RWPE1 (cell line): Measurements from ENCODE around the gene PLEKHN1.
A peak's percentile ranks its signal among the peaks of the same experiment; 100 is the strongest.

Experiments
- CTCF ChIA-PET: fragments of 350-600 bp; sonication (Branson Sonifier 250); formaldehyde crosslinking; extraction: SDS; loops from one replicate; lab custom pipeline; 2021; lab: Yijun Ruan, JAX
- POLR2A ChIA-PET: fragments of 400-600 bp; formaldehyde crosslinking; extraction: SDS; loops from one replicate; lab custom pipeline; 2020; ENCODE audit warnings: antibody characterized with exemption; ENCODE audit not compliant: low non-redundant PET; lab: Yijun Ruan, JAX
- DNase-seq: peaks from one replicate; pipeline ENCODE4 v3.0.0; 2012; ENCODE audit warnings: low spot score
- H3K27ac ChIP-seq: fragments of 450-650 bp; 2 replicates; pipeline ENCODE4 v1.5.1; 2017
- TF ChIP-seq, protein P1 (sequence below): fragments of 450-650 bp; conservative IDR thresholded peaks from 2 replicates; pipeline ENCODE4 v1.5.1; 2017; ENCODE audit warnings: low read depth, mild to moderate bottlenecking

Gene PLEKHN1

DNA sequence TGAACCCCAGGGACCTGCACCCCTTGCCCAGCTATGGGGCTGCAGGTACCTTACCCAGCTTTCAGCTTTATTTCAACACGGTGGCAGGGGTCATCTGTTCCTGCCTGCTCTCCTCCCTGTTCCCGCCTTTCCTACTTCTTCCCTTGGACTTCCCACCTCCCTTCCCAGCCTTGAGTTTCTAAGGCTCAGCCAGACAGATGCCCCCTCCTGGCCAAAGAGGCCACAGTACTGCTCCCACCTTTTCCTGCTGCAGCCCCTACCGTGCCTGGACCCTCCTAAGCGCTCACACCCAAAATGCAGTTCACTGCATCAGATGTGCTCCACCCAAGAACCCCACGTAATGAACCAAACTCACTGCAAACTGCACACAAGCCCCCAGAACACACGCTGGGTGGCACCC, 14.9 kb upstream of the PLEKHN1 start:
- ChIA-PET POLR2A (no interaction called here), CTCF (no interaction called here)
- 0 out of 2 replicates have a peak overlapping the region, but pooled peaks have one; percentile 2 for H3K27ac ChIP-seq
- TF ChIP-seq, protein P1, sequence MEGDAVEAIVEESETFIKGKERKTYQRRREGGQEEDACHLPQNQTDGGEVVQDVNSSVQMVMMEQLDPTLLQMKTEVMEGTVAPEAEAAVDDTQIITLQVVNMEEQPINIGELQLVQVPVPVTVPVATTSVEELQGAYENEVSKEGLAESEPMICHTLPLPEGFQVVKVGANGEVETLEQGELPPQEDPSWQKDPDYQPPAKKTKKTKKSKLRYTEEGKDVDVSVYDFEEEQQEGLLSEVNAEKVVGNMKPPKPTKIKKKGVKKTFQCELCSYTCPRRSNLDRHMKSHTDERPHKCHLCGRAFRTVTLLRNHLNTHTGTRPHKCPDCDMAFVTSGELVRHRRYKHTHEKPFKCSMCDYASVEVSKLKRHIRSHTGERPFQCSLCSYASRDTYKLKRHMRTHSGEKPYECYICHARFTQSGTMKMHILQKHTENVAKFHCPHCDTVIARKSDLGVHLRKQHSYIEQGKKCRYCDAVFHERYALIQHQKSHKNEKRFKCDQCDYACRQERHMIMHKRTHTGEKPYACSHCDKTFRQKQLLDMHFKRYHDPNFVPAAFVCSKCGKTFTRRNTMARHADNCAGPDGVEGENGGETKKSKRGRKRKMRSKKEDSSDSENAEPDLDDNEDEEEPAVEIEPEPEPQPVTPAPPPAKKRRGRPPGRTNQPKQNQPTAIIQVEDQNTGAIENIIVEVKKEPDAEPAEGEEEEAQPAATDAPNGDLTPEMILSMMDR: no peak
- no peak for DNase-seq

DNA sequence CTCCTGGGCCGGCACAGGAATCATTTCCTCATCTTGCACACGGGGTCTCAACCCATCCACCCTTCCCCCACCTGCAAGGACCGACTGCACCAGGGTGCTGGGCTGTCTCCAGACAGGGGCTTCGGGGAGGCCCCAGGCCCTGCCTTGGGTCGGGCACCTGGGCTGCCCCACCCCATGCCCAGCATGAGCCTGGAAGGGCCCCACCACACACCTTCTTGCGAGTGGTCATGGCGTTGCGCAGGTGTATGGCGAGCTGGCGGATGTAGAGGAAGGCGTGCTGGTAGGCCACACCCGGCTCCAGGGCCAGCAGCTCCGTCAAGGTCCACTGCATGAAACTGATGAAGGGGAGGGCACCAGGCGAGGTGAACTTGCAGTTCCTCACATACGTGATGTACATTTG, 14.1 kb upstream of the PLEKHN1 start:
- ChIA-PET CTCF (no interaction called here), POLR2A (no interaction called here)
- TF ChIP-seq, protein P1: no peak
- no peak for DNase-seq
- no peak overlapping the region for H3K27ac ChIP-seq

DNA sequence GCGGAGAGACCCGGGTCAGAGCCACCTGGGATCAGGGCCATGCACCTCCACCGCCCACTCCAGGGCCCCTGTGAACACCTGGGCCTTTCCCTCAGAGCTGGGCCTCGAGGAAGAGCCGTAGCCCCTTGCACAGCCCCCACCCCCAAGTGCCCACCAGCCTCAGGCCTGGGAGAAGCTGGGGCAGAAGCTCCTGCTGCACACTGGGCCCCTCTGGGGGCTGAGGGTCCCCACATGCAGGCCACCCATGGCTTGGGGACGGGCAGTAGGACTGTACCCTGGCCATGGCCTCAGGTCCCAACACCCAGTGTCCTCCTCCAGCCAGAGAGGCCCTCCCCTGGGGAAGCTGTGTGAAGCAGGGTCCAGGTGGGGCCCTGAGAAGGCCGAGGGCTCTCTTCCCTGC, 13.7 kb upstream of the PLEKHN1 start:
- ChIA-PET POLR2A (no interaction called here), CTCF (no interaction called here)
- DNase-seq: no peak
- no peak overlapping the region for H3K27ac ChIP-seq
- TF ChIP-seq, protein P1: no peak

DNA sequence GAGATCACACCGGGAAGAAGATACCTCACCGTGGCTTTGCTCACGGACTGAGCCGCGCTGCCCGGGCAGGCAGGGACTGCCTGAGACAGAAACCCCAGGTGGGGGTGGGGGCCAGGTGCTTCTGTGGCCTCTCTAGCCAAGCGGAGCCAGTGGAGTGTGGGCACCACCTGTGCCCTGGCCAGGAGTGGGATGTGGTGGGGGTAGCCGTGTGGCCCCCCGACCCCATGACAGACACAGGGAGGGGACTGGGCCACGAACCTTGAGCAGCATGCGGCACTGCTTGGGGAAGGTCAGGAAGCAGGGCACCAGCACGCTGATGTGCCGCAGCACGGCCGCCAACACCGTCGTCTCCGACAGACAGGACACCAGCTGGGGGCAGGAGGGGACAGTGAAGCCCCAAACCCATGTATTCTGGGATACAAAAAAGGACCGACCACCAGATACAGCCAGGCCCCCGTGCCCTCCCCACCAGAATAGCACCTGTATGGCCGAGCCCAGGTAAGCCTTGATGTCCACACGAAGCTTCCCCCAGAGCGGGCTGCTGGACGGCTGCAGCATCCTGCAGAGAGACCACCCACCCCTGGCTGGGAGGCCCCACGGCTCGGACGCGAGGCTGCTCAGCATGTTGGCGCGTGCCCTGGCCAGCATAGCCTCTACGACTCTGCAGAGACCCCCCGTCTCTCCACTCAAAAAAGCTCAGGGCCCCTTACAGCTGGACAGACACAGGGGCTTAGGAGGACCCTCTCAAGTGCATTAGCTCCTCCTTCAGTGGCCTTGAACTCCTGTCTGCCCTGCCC, 12.6 kb upstream of the PLEKHN1 start:
- ChIA-PET POLR2A (no interaction called here), CTCF (interaction anchor here (1.0 kb wide), 1 partner anchor 84 kb away, joined by 3 read pairs; no protein-coding TSS in a partner anchor)
- no peak for DNase-seq
- TF ChIP-seq, protein P1: no peak
- no peak overlapping the region for H3K27ac ChIP-seq

DNA sequence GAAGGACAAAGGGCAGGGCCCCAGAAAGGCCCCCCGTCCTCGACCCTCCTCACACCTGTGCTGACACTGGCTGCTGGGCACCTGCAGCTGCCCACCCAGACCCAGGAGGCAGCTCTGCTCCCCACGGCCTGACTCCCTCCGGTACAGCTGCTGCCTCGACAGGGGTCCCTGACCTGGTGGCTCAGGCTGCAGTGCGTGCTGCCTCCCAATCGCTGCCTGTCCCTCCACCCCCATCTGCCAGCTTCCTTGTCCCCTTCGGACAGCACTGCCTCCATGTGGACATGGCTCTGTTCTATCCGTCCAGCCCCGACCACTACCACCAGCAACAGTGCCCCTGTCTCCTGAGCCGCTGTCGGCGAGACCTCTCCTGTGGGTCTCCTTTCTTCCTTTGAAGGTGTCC, 11.4 kb upstream of the PLEKHN1 start:
- TF ChIP-seq, protein P1: no peak
- DNase-seq: no peak
- POLR2A ChIA-PET: no interaction called here
- CTCF ChIA-PET: no interaction called here
- no peak overlapping the region for H3K27ac ChIP-seq

DNA sequence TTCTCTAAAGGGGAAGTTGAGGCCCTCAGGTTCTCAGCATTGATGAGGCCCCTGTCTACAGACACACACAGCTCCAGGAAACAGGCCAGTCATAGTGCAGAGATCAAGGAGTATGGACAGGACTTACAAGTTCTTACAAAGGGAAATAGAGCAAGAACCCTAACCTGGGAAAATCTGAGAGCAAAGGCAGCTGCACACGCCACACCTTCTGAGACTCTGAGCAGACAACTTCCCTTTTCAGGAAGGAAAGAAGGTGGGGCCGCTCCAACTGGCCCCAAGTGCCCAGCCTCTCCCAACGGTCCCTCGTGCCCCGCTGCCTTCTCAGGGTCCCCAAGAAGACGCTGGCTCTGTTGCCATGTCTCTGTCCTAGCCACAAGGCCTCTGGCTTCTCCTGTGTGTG, 10.8 kb upstream of the PLEKHN1 start:
- DNase-seq: no peak
- CTCF ChIA-PET: no interaction called here
- POLR2A ChIA-PET: no interaction called here
- TF ChIP-seq, protein P1: no peak
- no peak overlapping the region for H3K27ac ChIP-seq
